ENCODE data around the gene KAZN.

Gene KAZN

DNA sequence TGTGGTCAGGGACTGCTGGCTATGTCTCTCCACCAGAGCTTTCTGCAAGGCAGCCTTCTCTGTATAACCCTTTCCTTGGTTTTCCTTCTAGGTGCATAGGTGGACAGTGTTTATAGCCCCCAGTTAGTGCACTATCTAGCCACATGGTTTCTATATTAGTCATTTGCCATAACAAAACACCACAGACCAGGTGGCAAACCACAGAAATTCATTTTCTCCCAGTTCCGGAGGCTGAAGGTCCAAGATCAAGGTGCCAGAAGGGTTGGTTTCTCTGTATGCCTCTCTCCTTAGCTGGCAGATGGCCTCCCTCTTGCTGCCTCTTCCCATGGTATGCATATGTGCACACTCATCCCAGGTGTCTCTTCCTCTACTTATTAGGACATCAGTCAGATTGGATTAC lies 106.4 kb downstream of the KAZN start:
- TF ChIP-seq LEF1 (IDR thresholded peaks at IDR 0.05; ENCODE audit: borderline replicate concordance) (no peak), FOXK2 (IDR thresholded peaks at IDR 0.05) (no peak), NFRKB (IDR thresholded peaks at IDR 0.05) (no peak), L3MBTL2 (conservative IDR thresholded peaks at IDR 0.05) (no peak), SP1 (IDR thresholded peaks at IDR 0.05) (no peak), SUZ12 (IDR thresholded peaks at IDR 0.05) (no peak), ZNF384 (IDR thresholded peaks at IDR 0.05) (no peak), ELF4 (IDR thresholded peaks at IDR 0.05) (no peak), BHLHE40 (IDR thresholded peaks at IDR 0.05; ENCODE audit: borderline replicate concordance) (no peak), HDGF (IDR thresholded peaks at IDR 0.05; ENCODE audit: borderline replicate concordance) (no peak)
- TF ChIP-seq, protein P1, sequence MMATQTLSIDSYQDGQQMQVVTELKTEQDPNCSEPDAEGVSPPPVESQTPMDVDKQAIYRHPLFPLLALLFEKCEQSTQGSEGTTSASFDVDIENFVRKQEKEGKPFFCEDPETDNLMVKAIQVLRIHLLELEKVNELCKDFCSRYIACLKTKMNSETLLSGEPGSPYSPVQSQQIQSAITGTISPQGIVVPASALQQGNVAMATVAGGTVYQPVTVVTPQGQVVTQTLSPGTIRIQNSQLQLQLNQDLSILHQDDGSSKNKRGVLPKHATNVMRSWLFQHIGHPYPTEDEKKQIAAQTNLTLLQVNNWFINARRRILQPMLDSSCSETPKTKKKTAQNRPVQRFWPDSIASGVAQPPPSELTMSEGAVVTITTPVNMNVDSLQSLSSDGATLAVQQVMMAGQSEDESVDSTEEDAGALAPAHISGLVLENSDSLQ (IDR thresholded peaks at IDR 0.05): no peak
- ChIA-PET POLR2A (no interaction called here), CTCF (no interaction called here)
- no peak for DNase-seq (ENCODE audit: extremely low spot score)

DNA sequence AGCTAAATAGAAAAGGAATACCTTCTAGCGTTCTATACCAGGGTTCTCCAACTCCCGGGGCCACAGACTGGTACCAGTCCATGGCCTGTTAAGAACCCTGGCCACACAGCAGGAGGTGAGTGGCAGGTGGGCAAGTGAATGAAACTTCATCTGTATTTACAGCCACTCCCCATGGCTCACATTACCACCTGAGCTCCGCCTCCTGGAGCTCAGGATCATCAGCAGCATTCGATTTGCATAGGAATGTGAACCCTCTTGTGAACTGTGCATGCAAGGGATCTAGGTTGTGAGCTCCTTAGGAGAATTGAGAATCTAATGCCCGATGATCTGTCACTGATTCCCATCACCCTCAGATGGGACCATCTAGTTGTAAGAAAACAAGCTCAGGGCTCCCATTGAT lies 107.3 kb downstream of the KAZN start:
- ChIA-PET CTCF (no interaction called here), POLR2A (no interaction called here)
- no peak for DNase-seq (ENCODE audit: extremely low spot score)
- TF ChIP-seq SUZ12 (IDR thresholded peaks at IDR 0.05): no peak
- no peak for TF ChIP-seq ARNT (IDR thresholded peaks at IDR 0.05)
- TF ChIP-seq ZNF384 (IDR thresholded peaks at IDR 0.05): no peak
- TF ChIP-seq LEF1 (IDR thresholded peaks at IDR 0.05; ENCODE audit: borderline replicate concordance): no peak
- TF ChIP-seq FOXK2 (IDR thresholded peaks at IDR 0.05): no peak
- no peak for TF ChIP-seq HDGF (IDR thresholded peaks at IDR 0.05; ENCODE audit: borderline replicate concordance)
- no peak for TF ChIP-seq ELF4 (IDR thresholded peaks at IDR 0.05)
- TF ChIP-seq, protein P1 (IDR thresholded peaks at IDR 0.05): no peak
- TF ChIP-seq BHLHE40 (IDR thresholded peaks at IDR 0.05; ENCODE audit: borderline replicate concordance): no peak
- TF ChIP-seq NFRKB (IDR thresholded peaks at IDR 0.05): no peak
- no peak for TF ChIP-seq CTBP1 (IDR thresholded peaks at IDR 0.05; ENCODE audit: borderline replicate concordance)
- TF ChIP-seq SP1 (IDR thresholded peaks at IDR 0.05): no peak
- no peak for TF ChIP-seq TARDBP (IDR thresholded peaks at IDR 0.05)
- TF ChIP-seq FOXA1 (IDR thresholded peaks at IDR 0.05): no peak
- TF ChIP-seq FOXM1 (IDR thresholded peaks at IDR 0.05; ENCODE audit: borderline replicate concordance): no peak
- TF ChIP-seq L3MBTL2 (conservative IDR thresholded peaks at IDR 0.05): no peak

DNA sequence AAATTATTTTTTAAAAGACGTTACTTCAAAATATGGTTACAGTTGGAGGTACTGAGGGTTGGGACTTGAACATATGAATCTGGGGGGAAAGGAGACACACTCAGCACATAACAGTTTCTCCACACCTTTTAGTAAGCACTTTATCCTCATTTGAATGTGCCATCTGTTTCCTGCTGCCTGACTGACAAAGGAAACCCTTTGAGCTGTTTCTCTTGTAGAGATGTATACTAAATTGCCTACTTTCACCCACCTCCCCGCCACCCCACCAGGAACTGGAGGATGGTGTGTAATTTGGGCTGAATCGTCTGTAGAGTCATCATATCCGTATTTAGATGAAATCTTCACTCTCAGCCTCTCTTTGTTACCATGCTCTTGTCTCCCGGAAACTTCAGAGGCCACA lies 108.1 kb downstream of the KAZN start:
- TF ChIP-seq TARDBP (IDR thresholded peaks at IDR 0.05) (no peak), CTBP1 (IDR thresholded peaks at IDR 0.05; ENCODE audit: borderline replicate concordance) (no peak), ARNT (IDR thresholded peaks at IDR 0.05) (no peak), NFRKB (IDR thresholded peaks at IDR 0.05) (no peak), FOXA1 (IDR thresholded peaks at IDR 0.05) (no peak), ZNF384 (IDR thresholded peaks at IDR 0.05) (no peak), SUZ12 (IDR thresholded peaks at IDR 0.05) (no peak), BHLHE40 (IDR thresholded peaks at IDR 0.05; ENCODE audit: borderline replicate concordance) (no peak), FOXM1 (IDR thresholded peaks at IDR 0.05; ENCODE audit: borderline replicate concordance) (no peak), SP1 (IDR thresholded peaks at IDR 0.05) (no peak), HDGF (IDR thresholded peaks at IDR 0.05; ENCODE audit: borderline replicate concordance) (no peak), ELF4 (IDR thresholded peaks at IDR 0.05) (no peak), FOXK2 (IDR thresholded peaks at IDR 0.05) (no peak), L3MBTL2 (conservative IDR thresholded peaks at IDR 0.05) (no peak), LEF1 (IDR thresholded peaks at IDR 0.05; ENCODE audit: borderline replicate concordance) (no peak)
- TF ChIP-seq, protein P1 (IDR thresholded peaks at IDR 0.05): no peak
- DNase-seq (ENCODE audit: extremely low spot score): no peak
- ChIA-PET CTCF (no interaction called here), POLR2A (no interaction called here)

DNA sequence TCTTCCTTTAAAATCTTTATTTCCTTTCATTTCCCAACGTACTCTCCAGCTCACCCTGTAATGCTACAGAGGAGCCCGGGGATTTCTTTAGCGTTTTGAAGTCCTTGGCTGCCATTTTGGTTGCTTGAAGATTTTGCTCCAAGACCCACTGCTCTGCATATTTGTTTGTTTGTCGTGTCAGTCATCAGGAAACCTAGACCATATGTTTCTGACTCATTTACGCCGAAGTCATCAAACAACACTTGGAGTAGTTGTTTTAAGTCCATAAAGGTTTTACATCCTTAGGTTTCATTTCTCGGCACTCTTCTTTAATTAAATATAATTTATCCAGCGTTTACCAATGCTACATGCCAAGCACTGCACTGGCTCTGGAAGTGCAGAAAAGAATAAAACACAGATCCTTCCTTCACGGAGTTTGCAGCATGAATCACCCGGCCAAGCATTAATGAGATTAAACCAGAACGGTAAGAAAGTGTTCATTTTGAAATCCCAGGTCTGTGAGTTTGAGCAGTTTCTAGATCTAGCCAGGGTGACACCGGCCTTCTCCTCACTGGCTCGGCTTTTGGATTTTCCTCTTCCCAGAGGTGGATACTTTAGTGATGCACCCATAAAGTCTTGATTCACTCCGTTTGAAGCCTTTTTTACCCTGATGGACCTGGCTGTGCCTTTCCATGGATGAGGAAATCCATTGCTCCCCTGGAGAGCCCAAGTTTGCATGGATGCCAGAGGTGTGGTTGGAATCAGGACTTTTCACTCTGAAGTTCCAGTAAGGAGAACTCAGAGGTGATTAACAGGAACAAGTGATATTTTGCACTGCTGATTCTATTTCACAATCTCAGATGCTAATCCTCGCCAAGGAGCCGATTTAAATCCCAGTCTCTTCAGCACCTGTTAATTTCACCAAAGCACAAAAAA lies 109.3 kb downstream of the KAZN start:
- TF ChIP-seq ZNF384 (IDR thresholded peaks at IDR 0.05) (no peak), TARDBP (IDR thresholded peaks at IDR 0.05) (no peak), L3MBTL2 (conservative IDR thresholded peaks at IDR 0.05) (no peak), FOXM1 (IDR thresholded peaks at IDR 0.05; ENCODE audit: borderline replicate concordance) (no peak), ARNT (IDR thresholded peaks at IDR 0.05) (no peak), FOXA1 (IDR thresholded peaks at IDR 0.05) (no peak), HDGF (IDR thresholded peaks at IDR 0.05; ENCODE audit: borderline replicate concordance) (no peak), SUZ12 (IDR thresholded peaks at IDR 0.05) (no peak), NFRKB (IDR thresholded peaks at IDR 0.05) (no peak), FOXK2 (IDR thresholded peaks at IDR 0.05) (no peak), BHLHE40 (IDR thresholded peaks at IDR 0.05; ENCODE audit: borderline replicate concordance) (no peak), ELF4 (IDR thresholded peaks at IDR 0.05) (no peak), LEF1 (IDR thresholded peaks at IDR 0.05; ENCODE audit: borderline replicate concordance) (no peak), SP1 (IDR thresholded peaks at IDR 0.05) (no peak)
- TF ChIP-seq, protein P1 (IDR thresholded peaks at IDR 0.05): no peak
- ChIA-PET CTCF (no interaction called here), POLR2A (no interaction called here)
- no peak for DNase-seq (ENCODE audit: extremely low spot score)

DNA sequence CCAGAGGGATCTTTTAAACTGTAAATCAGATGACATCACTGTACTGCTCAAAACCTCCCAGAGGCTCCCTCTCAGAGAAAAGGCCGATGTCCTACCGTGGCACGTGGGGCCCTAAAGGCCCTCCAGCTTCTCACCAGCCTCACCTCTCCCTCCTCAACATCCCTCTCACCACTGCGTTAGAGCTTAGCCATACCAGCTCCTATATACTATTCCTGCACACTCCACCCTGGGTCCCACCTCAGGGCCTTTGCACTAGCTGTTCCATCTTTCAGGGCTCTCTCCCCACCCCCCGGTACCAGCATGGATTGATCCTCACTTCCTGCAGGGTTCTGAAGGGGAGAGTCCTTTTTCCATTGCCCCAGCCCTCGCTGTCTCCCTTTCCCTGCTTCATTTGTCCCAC lies 111.8 kb downstream of the KAZN start:
- no peak for TF ChIP-seq TARDBP (IDR thresholded peaks at IDR 0.05)
- no peak for TF ChIP-seq NFRKB (IDR thresholded peaks at IDR 0.05)
- no peak for TF ChIP-seq FOXM1 (IDR thresholded peaks at IDR 0.05; ENCODE audit: borderline replicate concordance)
- TF ChIP-seq CTBP1 (IDR thresholded peaks at IDR 0.05; ENCODE audit: borderline replicate concordance): no peak
- no peak for DNase-seq (ENCODE audit: extremely low spot score)
- CTCF ChIA-PET: no interaction called here
- POLR2A ChIA-PET: no interaction called here

Data from HEK293T (cell line).